H9 (cell line): ENCODE measurements around the gene GRIK4. TPM values are rescaled to one million over a fixed set of nuclear protein-coding genes. Genes with fewer than 3 reads are reported as not detected.

ENCODE experiments used
- DNase-seq: peaks from one replicate; pipeline ENCODE4 v3.0.0-alpha.2; 2017
- H2AFZ ChIP-seq: one replicate; pipeline ENCODE4 v1.6.1; 2013; ENCODE audit warnings: mild to moderate bottlenecking, low read length, control low read depth, moderate library complexity
- H2AK5ac ChIP-seq: 2 replicates; pipeline ENCODE4 v1.6.1; 2013; ENCODE audit warnings: low read length, control low read depth, mixed read lengths; ENCODE audit not compliant: insufficient read length
- H2BK120ac ChIP-seq: one replicate; pipeline ENCODE4 v1.6.1; 2013; ENCODE audit warnings: low read depth, mild to moderate bottlenecking, low read length, control low read depth, inconsistent platforms; ENCODE audit not compliant: poor library complexity, severe bottlenecking
- H2BK12ac ChIP-seq: 2 replicates; pipeline ENCODE4 v1.6.1; 2013; ENCODE audit warnings: low read length, control low read depth, mixed read lengths, low read depth; ENCODE audit not compliant: insufficient read length
- H2BK15ac ChIP-seq: 2 replicates; pipeline ENCODE4 v1.6.1; 2013; ENCODE audit warnings: low read depth, low read length, control low read depth
- H2BK20ac ChIP-seq: one replicate; pipeline ENCODE4 v1.6.1; 2013; ENCODE audit warnings: low read depth, mild to moderate bottlenecking, low read length, control low read depth, inconsistent platforms; ENCODE audit not compliant: poor library complexity, severe bottlenecking
- H2BK5ac ChIP-seq: 2 replicates; pipeline ENCODE4 v1.6.1; 2013; ENCODE audit warnings: low read length, control low read depth, mixed read lengths; ENCODE audit not compliant: insufficient read length
- H3K14ac ChIP-seq: 2 replicates; pipeline ENCODE4 v1.6.1; 2013; ENCODE audit warnings: low read length, control low read depth; ENCODE audit not compliant: insufficient read depth
- H3K18ac ChIP-seq: 2 replicates; pipeline ENCODE4 v1.6.1; 2013; ENCODE audit warnings: low read depth, mild to moderate bottlenecking, mixed read lengths, low read length, control low read depth; ENCODE audit not compliant: insufficient read length
- H3K23ac ChIP-seq: 2 replicates; pipeline ENCODE4 v1.6.1; 2013; ENCODE audit warnings: low read length, control low read depth, mixed read lengths, low read depth; ENCODE audit not compliant: insufficient read length
- H3K23me2 ChIP-seq: 2 replicates; pipeline ENCODE4 v1.6.1; 2013; ENCODE audit warnings: low read depth, mild to moderate bottlenecking, mixed read lengths, low read length, control low read depth; ENCODE audit not compliant: insufficient read length, poor library complexity, severe bottlenecking
- H3K27ac ChIP-seq: 2 replicates; pipeline ENCODE4 v1.5.1; 2013; ENCODE audit warnings: low read length, control low read depth, mixed read lengths, low read depth; ENCODE audit not compliant: insufficient read length
- H3K27me3 ChIP-seq: 2 replicates; pipeline ENCODE4 v1.6.1; 2013; ENCODE audit warnings: low read length, control low read depth, inconsistent platforms; ENCODE audit not compliant: insufficient read depth
- H3K4ac ChIP-seq: 2 replicates; pipeline ENCODE4 v1.6.1; 2013; ENCODE audit warnings: low read depth, mild to moderate bottlenecking, control low read depth, inconsistent platforms, low read length, moderate library complexity
- H3K4me1 ChIP-seq: 2 replicates; pipeline ENCODE4 v1.6.1; 2013; ENCODE audit warnings: low read length, control low read depth, inconsistent platforms; ENCODE audit not compliant: insufficient read depth
- H3K4me2 ChIP-seq: 2 replicates; pipeline ENCODE4 v1.6.1; 2013; ENCODE audit warnings: low read length, control low read depth, mixed read lengths; ENCODE audit not compliant: insufficient read length, insufficient read depth
- H3K56ac ChIP-seq: 2 replicates; pipeline ENCODE4 v1.6.1; 2013; ENCODE audit warnings: low read depth, mild to moderate bottlenecking, mixed read lengths, low read length, control low read depth; ENCODE audit not compliant: insufficient read length
- H3K79me1 ChIP-seq: 2 replicates; pipeline ENCODE4 v1.6.1; 2013; ENCODE audit warnings: low read depth, mild to moderate bottlenecking, moderate library complexity, low read length, control low read depth, inconsistent platforms; ENCODE audit not compliant: insufficient read depth, poor library complexity, severe bottlenecking
- H3K79me2 ChIP-seq: 2 replicates; pipeline ENCODE4 v1.6.1; 2013; ENCODE audit warnings: low read length, control low read depth, inconsistent platforms; ENCODE audit not compliant: insufficient read depth
- H3K9ac ChIP-seq: 2 replicates; pipeline ENCODE4 v1.6.1; 2013; ENCODE audit warnings: low read length, control low read depth, mixed read lengths; ENCODE audit not compliant: insufficient read length; ENCODE audit errors: extremely low read depth
- H3K9me3 ChIP-seq: one replicate; pipeline ENCODE4 v1.6.1; 2013; ENCODE audit warnings: low read depth, low read length, inconsistent platforms; ENCODE audit not compliant: control insufficient read depth
- H3T11ph ChIP-seq: one replicate; pipeline ENCODE4 v1.6.1; 2013; ENCODE audit warnings: mild to moderate bottlenecking, low read length, control low read depth, inconsistent platforms
- H4K20me1 ChIP-seq: one replicate; pipeline ENCODE4 v1.6.1; 2013; ENCODE audit not compliant: control insufficient read depth, insufficient read length, insufficient read depth
- H4K5ac ChIP-seq: 2 replicates; pipeline ENCODE4 v1.6.1; 2013; ENCODE audit warnings: low read depth, mild to moderate bottlenecking, mixed read lengths, low read length, control low read depth; ENCODE audit not compliant: insufficient read length
- H4K8ac ChIP-seq: replicated peaks from 2 replicates; pipeline ENCODE4 v1.6.1; 2013; ENCODE audit warnings: low read length, control low read depth, mixed read lengths, low read depth; ENCODE audit not compliant: insufficient read length
- H4K91ac ChIP-seq: 2 replicates; pipeline ENCODE4 v1.6.1; 2013; ENCODE audit warnings: low read depth, mild to moderate bottlenecking, moderate library complexity, mixed read lengths, low read length, control low read depth; ENCODE audit not compliant: insufficient read length
- H3K27ac Mint-ChIP-seq, 3 experiments: 2 replicates in 2 of 3; 3 replicates in 1 of 3; pipeline ENCODE4 v1.8.0; 2020 to 2021; ENCODE audit warnings: mixed read lengths in 3 of 3, mild to moderate bottlenecking in 1 of 3, moderate library complexity in 1 of 3
- H3K27me3 Mint-ChIP-seq: 2 replicates; pipeline ENCODE4 v1.8.0; 2021; ENCODE audit warnings: low read depth, mild to moderate bottlenecking, moderate library complexity, mixed read lengths
- H3K36me3 Mint-ChIP-seq, 3 experiments: 2 replicates in 2 of 3; 3 replicates in 1 of 3; pipeline ENCODE4 v1.8.0; 2020 to 2021; ENCODE audit warnings: low read depth in 3 of 3, mixed read lengths in 3 of 3; ENCODE audit not compliant: insufficient read depth in 1 of 3
- H3K4me1 Mint-ChIP-seq, 2 experiments: 2 replicates each; pipeline ENCODE4 v1.8.0; 2020; ENCODE audit warnings: mixed read lengths in 2 of 2
- H3K4me3 Mint-ChIP-seq, 2 experiments: 2 replicates in 1 of 2; 3 replicates in 1 of 2; pipeline ENCODE4 v1.8.0; 2020 to 2021; ENCODE audit warnings: mild to moderate bottlenecking in 2 of 2, mixed read lengths in 2 of 2, moderate library complexity in 1 of 2
- H3K9me3 Mint-ChIP-seq, 2 experiments: 2 replicates in 1 of 2; 3 replicates in 1 of 2; pipeline ENCODE4 v1.8.0; 2020; ENCODE audit warnings: mild to moderate bottlenecking in 2 of 2, mixed read lengths in 2 of 2, moderate library complexity in 1 of 2
- WGBS: extraction: QIAGEN DNeasy Blood & Tissue Kit; methylation state at CpG from one replicate; pipeline ENCODE4 v1.1.7; 2013; ENCODE audit warnings: missing lambda C conversion rate, low lambda C conversion rate, mixed read lengths; ENCODE audit not compliant: insufficient read length; ENCODE audit errors: extremely low coverage; 5-methylcytosine and 5-hydroxymethylcytosine counted together
- total RNA-seq: library from RNA; stranded (reverse); gene quantifications from 2 replicates; pipeline ENCODE4 v1.2.1, GENCODE V29; 2021
- TF ChIP-seq, protein P1 (sequence below): fragments of 200-600 bp; sonication (generic); conservative IDR thresholded peaks from 3 replicates; pipeline ENCODE4 v1.8.0; 2021; ENCODE audit warnings: antibody characterized with exemption, mild to moderate bottlenecking

GRIK4 gene
- total RNA-seq, 1 experiment from 2014 or later, result 2.3 TPM

DNA sequence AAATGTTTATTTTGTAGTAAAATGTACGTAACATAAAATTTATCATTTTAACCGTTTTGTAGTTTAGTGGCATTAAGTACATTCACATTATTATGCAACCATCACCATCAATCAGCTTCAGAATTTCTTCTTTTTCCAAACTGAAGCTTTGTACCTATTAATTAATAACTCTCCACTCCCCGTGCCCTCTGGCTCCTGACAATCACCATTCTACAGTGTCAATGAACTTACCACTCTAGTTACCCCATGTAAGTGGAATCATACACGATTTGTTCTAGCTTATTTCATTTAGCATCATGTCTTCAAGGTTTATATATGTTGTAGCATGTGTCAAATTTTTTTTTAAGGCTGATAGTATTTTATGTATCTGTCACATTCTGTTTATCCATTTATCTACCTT lies 522.1 kb downstream of the GRIK4 start:
- no peak for DNase-seq
- Histone ChIP-seq H2BK5ac (no peak overlapping the region), H4K5ac (no peak overlapping the region), H4K91ac (no peak overlapping the region), H3K27me3 (no peaks in the 10 kb centered on the region), H4K8ac (no peak overlapping the region), H3K9ac (no peak overlapping the region), H3K4ac (no peak overlapping the region), H3K79me2 (peaks cover 2% of the 10 kb centered on the region; the same call in 1 of the 2 replicates), H3K79me1 (no peaks in the 10 kb centered on the region), H3K4me1 (no peaks in the 10 kb centered on the region; the same call in 1 of the 2 replicates), H3T11ph (no peak overlapping the region), H3K23ac (no peak overlapping the region), H3K14ac (no peak overlapping the region), H4K20me1 (no peaks in the 10 kb centered on the region), H3K23me2 (no peaks in the 10 kb centered on the region), H2AK5ac (no peak overlapping the region), H3K18ac (no peak overlapping the region), H2BK20ac (no peak overlapping the region), H2BK12ac (no peak overlapping the region), H3K9me3 (no peaks in the 10 kb centered on the region), H2BK15ac (no peak overlapping the region), H3K27ac (no peak overlapping the region), H2BK120ac (no peak overlapping the region), H3K4me2 (no peak overlapping the region), H2AFZ (no peak overlapping the region), H3K56ac (no peak overlapping the region)
- no peak overlapping the region for H3K27ac Mint-ChIP-seq
- no peaks in the 10 kb centered on the region for H3K27me3 Mint-ChIP-seq
- H3K4me3 Mint-ChIP-seq, result no peak overlapping the region
- no CpG with 5 or more reads among the region's 4 CpGs for WGBS
- no peaks in the 10 kb centered on the region for H3K36me3 Mint-ChIP-seq
- H3K4me1 Mint-ChIP-seq, result peaks cover 15 to 19% of the 10 kb centered on the region in 2 experiments
- no peaks in the 10 kb centered on the region for H3K9me3 Mint-ChIP-seq
- TF ChIP-seq, protein P1, sequence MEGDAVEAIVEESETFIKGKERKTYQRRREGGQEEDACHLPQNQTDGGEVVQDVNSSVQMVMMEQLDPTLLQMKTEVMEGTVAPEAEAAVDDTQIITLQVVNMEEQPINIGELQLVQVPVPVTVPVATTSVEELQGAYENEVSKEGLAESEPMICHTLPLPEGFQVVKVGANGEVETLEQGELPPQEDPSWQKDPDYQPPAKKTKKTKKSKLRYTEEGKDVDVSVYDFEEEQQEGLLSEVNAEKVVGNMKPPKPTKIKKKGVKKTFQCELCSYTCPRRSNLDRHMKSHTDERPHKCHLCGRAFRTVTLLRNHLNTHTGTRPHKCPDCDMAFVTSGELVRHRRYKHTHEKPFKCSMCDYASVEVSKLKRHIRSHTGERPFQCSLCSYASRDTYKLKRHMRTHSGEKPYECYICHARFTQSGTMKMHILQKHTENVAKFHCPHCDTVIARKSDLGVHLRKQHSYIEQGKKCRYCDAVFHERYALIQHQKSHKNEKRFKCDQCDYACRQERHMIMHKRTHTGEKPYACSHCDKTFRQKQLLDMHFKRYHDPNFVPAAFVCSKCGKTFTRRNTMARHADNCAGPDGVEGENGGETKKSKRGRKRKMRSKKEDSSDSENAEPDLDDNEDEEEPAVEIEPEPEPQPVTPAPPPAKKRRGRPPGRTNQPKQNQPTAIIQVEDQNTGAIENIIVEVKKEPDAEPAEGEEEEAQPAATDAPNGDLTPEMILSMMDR, result no peak
